ENCODE results near the gene LRRC59.

LRRC59 gene

DNA sequence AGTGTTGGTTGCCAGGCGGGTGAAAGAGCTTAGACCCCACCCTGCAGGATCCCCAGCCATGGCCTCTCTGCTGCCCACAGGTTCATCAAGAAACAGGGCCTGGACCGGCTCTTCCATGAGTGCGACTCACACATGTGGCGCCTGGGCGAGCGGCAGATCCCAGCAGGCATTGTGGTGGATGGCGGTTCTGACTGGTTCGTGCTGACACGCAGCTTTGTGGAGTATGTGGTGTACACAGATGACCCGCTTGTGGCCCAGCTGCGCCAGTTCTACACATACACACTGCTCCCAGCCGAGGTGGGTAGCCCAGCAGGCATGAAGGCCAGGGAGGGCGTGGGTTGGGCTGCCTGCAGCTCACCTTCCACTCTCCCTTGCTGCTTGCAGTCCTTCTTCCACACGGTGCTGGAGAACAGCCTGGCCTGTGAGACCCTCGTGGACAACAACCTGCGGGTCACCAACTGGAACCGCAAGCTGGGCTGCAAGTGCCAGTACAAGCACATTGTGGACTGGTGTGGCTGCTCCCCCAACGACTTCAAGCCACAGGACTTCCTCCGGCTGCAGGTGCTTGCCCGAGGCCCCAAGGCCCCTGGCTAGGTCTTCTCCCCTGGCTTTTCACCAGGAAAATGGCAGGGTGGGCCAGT, 41.5 kb downstream of the LRRC59 start:
- H3K9me3 Mint-ChIP-seq = no peaks in the 10 kb centered on the region
- H3K27ac Mint-ChIP-seq = no peak overlapping the region
- peaks cover 9% of the 10 kb centered on the region for H3K36me3 Mint-ChIP-seq
- peaks cover 6% of the 10 kb centered on the region for H3K4me1 Mint-ChIP-seq
- DNase-seq (ENCODE audit: low spot score in 2 of 2) (no peak), ATAC-seq (ENCODE audit: low read depth) (no peak)
- no peaks in the 10 kb centered on the region for H3K27me3 Mint-ChIP-seq
- no peak overlapping the region for H3K4me3 Mint-ChIP-seq

- no peak overlapping the region for H3K4me3 Mint-ChIP-seq
- H3K27me3 Mint-ChIP-seq = no peaks in the 10 kb centered on the region
- ATAC-seq (ENCODE audit: low read depth) (no peak), DNase-seq (ENCODE audit: low spot score in 2 of 2) (no peak)
- H3K27ac Mint-ChIP-seq = no peak overlapping the region
- H3K4me1 Mint-ChIP-seq = peaks cover 11% of the 10 kb centered on the region
- H3K9me3 Mint-ChIP-seq = no peaks in the 10 kb centered on the region
- H3K36me3 Mint-ChIP-seq = peaks cover 9% of the 10 kb centered on the region
Observed at GRCh38 chr17:50355336-50355700, 42.0 kb downstream of the LRRC59 start.

DNA sequence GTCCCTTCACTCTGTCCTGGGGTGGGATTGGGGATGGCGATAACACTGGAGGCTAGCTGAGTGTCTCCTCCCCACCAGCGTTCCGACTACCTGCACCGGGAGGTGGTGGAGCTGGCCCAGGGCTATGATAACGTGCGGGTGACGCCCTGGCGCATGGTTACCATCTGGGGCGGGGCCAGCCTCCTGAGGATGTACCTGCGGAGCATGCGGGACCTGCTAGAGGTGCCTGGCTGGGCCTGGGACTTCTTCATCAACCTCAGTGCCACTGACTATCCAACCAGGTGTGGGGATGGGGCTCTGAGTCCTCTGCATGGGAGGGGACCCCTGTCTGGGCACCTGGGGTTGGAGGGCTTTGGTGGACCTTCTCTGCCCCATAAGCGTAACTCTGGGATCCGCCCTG, 42.5 kb downstream of the LRRC59 start:
- Mint-ChIP-seq H3K27ac (no peak overlapping the region), H3K36me3 (peaks cover 9% of the 10 kb centered on the region)
- no peak for DNase-seq (ENCODE audit: low spot score in 2 of 2)

GRCh38 chr17:50354198-50354597, 43.1 kb downstream of the LRRC59 start:
- Mint-ChIP-seq H3K27me3 (no peaks in the 10 kb centered on the region), H3K27ac (no peak overlapping the region), H3K9me3 (no peaks in the 10 kb centered on the region), H3K36me3 (peaks cover 9% of the 10 kb centered on the region), H3K4me1 (peaks cover 11% of the 10 kb centered on the region), H3K4me3 (no peak overlapping the region)
- no peak for DNase-seq (ENCODE audit: low spot score in 2 of 2)
- no peak for ATAC-seq (ENCODE audit: low read depth)

More for the DNA sequence above, 42.5 kb downstream of the LRRC59 start:
- no peaks in the 10 kb centered on the region for H3K27me3 Mint-ChIP-seq
- H3K4me3 Mint-ChIP-seq = no peak overlapping the region
- no peaks in the 10 kb centered on the region for H3K9me3 Mint-ChIP-seq
- no peak for ATAC-seq (ENCODE audit: low read depth)
- H3K4me1 Mint-ChIP-seq = peaks cover 11% of the 10 kb centered on the region

GRCh38 chr17:50353600-50354195, 43.6 kb downstream of the LRRC59 start:
- Mint-ChIP-seq H3K36me3 (peaks cover 9% of the 10 kb centered on the region), H3K4me1 (peaks cover 14% of the 10 kb centered on the region), H3K27me3 (no peaks in the 10 kb centered on the region), H3K9me3 (no peaks in the 10 kb centered on the region), H3K4me3 (no peak overlapping the region), H3K27ac (no peak overlapping the region)
- no peak for ATAC-seq (ENCODE audit: low read depth)
- no peak for DNase-seq (ENCODE audit: low spot score in 2 of 2)

DNA sequence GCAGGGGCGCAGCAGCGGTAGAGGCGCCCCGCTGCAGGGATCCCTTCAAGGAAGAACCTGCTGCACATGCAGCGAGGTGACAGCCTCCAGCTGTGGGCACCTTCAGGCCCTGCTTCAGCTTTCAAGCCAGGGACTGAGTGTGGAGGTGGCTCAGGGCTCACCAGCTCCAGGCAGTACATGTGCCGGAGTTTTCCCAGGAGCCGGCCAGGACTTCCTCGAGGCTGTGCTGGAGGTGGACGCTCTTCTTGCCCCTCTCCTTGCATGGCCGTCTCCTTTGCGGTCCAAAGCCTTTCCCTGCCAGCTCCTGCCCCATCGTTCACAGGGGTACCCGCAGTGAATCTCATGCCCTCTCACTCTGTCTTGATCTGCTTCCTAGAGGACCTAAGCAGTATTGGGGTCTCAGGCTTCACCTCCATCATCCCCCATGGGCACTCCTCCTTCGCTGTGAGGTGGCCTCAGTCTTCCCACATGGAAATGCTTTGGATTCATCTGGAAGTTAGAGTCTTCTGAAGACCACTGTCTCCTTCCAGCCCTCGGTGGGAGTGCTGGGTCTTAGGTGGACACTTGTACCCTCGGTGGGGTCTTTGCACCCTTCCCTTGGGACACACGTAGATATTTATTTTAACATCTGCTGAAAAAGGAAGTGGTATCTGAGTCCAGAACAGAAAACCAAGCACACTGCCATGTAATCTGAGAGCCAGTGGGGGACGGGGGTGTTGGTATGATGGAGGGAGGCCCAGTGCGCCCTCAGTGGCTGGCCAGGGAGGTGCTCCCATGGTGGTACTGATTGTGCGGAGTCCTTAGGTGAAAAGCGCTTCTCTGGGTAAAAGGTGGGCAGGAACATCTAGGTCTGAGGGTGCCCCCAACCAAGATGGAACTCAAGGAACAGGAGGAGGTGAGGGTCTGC, 44.4 kb downstream of the LRRC59 start:
- ATAC-seq (ENCODE audit: low read depth) (no peak), DNase-seq (ENCODE audit: low spot score in 2 of 2) (no peak)
- no peak overlapping the region for H3K27ac Mint-ChIP-seq
- H3K4me3 Mint-ChIP-seq = no peak overlapping the region
- H3K36me3 Mint-ChIP-seq = peaks cover 9% of the 10 kb centered on the region
- peaks cover 18% of the 10 kb centered on the region for H3K4me1 Mint-ChIP-seq
- no peaks in the 10 kb centered on the region for H3K9me3 Mint-ChIP-seq
- H3K27me3 Mint-ChIP-seq = no peaks in the 10 kb centered on the region

DNA sequence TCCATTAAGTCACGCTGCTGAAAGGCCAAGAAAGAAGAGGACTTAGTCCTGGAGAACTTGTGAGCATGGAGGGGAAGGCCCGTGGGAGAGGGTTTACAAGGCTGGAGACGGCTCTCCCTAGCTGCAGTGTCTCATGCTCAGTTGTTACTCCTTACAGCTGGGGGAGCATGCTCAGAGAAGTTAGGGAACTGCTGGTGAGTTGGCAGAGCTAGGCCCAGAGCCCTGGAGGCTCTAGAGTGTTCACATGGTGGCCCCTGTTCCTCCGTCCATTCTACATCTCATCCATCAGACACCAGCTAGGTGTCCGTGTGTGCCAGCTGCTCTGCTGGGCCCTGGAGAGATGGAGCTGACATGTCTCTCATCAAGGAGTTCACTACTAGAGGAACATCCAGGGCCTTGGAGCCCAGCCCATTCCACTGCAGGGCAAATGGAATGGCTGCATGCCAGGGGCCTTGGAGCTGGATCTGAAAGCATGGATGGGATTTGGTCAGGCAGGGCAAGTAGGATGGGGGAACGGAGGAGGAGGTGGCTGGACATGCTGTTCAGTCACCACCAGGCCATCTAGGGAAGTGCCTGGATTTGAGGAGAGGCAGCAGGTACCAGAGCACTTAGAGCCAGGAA, 45.1 kb downstream of the LRRC59 start:
- Mint-ChIP-seq H3K27ac (no peak overlapping the region), H3K27me3 (no peaks in the 10 kb centered on the region), H3K4me1 (peaks cover 23% of the 10 kb centered on the region), H3K4me3 (no peak overlapping the region), H3K9me3 (no peaks in the 10 kb centered on the region), H3K36me3 (peaks cover 9% of the 10 kb centered on the region)
- ATAC-seq (ENCODE audit: low read depth) (no peak), DNase-seq (ENCODE audit: low spot score in 2 of 2) (no peak)

DNA sequence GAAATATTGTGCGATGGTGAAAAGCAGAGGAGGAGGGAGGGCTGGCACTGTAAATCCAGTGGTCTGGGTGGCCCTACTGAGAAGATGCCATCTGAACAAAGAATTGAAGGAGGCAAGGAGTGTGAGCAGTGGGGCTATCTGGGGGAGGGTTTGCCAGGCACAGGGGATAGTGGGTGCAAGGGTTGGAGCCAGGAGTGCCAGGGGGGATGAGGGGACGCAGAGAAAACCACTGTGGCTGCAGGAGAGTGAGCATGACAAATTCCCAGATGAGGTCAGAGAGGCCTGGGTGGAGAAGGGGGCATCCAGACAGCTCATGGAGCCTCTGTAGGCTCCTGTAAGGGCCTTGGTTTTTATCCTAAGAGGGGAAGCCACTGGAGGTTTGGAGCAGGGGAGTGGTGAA, 46.6 kb downstream of the LRRC59 start:
- Mint-ChIP-seq H3K36me3 (peaks cover 9% of the 10 kb centered on the region), H3K27ac (no peak overlapping the region), H3K27me3 (no peaks in the 10 kb centered on the region), H3K4me1 (peaks cover 29% of the 10 kb centered on the region), H3K4me3 (no peak overlapping the region), H3K9me3 (no peaks in the 10 kb centered on the region)
- ATAC-seq (ENCODE audit: low read depth) = no peak
- no peak for DNase-seq (ENCODE audit: low spot score in 2 of 2)

DNA sequence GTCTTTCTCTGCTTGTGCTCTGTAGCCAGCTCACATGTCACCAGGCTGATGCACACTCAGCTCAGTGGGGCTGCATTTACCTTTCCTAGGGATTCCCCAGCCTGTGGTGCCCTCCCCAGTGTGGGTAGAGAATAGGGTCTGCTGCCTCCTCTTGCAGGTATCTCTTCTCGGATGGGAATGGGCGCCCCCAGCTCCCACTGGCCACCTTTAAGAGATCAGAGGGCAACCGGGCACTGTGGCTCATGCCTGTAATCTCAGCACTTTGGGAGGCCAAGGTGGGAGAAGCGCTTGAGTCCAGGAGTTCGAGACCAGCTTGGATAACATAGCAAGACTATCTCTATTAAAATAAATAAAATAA, 48.1 kb downstream of the LRRC59 start:
- no peak overlapping the region for H3K27ac Mint-ChIP-seq
- H3K27me3 Mint-ChIP-seq = no peaks in the 10 kb centered on the region
- DNase-seq (ENCODE audit: low spot score in 2 of 2) (no peak), ATAC-seq (ENCODE audit: low read depth) (no peak)
- H3K36me3 Mint-ChIP-seq = peaks cover 7% of the 10 kb centered on the region
- no peaks in the 10 kb centered on the region for H3K9me3 Mint-ChIP-seq
- no peak overlapping the region for H3K4me3 Mint-ChIP-seq
- H3K4me1 Mint-ChIP-seq = peaks cover 34% of the 10 kb centered on the region

GRCh38 chr17:50348522-50349242, 48.6 kb downstream of the LRRC59 start:
- ATAC-seq (ENCODE audit: low read depth) (no peak), DNase-seq (ENCODE audit: low spot score in 2 of 2) (no peak)
- Mint-ChIP-seq H3K9me3 (no peaks in the 10 kb centered on the region), H3K27ac (peak overlapping the region; percentile 7), H3K4me1 (peaks cover 34% of the 10 kb centered on the region), H3K27me3 (no peaks in the 10 kb centered on the region), H3K36me3 (peaks cover 6% of the 10 kb centered on the region), H3K4me3 (no peak overlapping the region)

- peaks cover 2% of the 10 kb centered on the region for H3K36me3 Mint-ChIP-seq
- DNase-seq (ENCODE audit: low spot score in 2 of 2) = no peak
- H3K9me3 Mint-ChIP-seq = no peaks in the 10 kb centered on the region
- no peaks in the 10 kb centered on the region for H3K27me3 Mint-ChIP-seq
- H3K4me1 Mint-ChIP-seq = peaks cover 34% of the 10 kb centered on the region
- ATAC-seq (ENCODE audit: low read depth) = no peak
- peak overlapping the region; percentile 55 for H3K4me3 Mint-ChIP-seq
- H3K27ac Mint-ChIP-seq = no peak overlapping the region
Observed at GRCh38 chr17:50347894-50348291, 49.4 kb downstream of the LRRC59 start.

- Mint-ChIP-seq H3K9me3 (no peaks in the 10 kb centered on the region), H3K27ac (no peak overlapping the region), H3K4me1 (peaks cover 34% of the 10 kb centered on the region), H3K27me3 (no peaks in the 10 kb centered on the region), H3K4me3 (peak overlapping the region; percentile 95), H3K36me3 (peaks cover under 1% of the 10 kb centered on the region)
- DNase-seq (ENCODE audit: low spot score in 2 of 2) = no peak
- no peak for ATAC-seq (ENCODE audit: low read depth)
Observed at GRCh38 chr17:50347117-50347893, 50.0 kb downstream of the LRRC59 start.

All from memory B cell (primary cell).